HepG2 (cell line): ENCODE results near the gene RILP. TPM values are rescaled to one million over a fixed set of nuclear protein-coding genes. Genes with fewer than 3 reads are reported as not detected.

Source experiments
- ATAC-seq: fragments of 200-7000 bp; cut with Tn5 transposase; 3 replicates; pipeline ENCODE4 v1.9.1; 2020; ENCODE audit warnings: mild to moderate bottlenecking, moderate library complexity
- BruUV-seq: library from RNA; stranded (reverse); fragments of 400-500 nt; replicated peaks from 2 replicates; lab custom pipeline; 2021; lab: Mats Ljungman, UMichigan
- CTCF ChIA-PET: fragments of 300-600 bp; formaldehyde crosslinking; extraction: SDS; loops from one replicate; lab custom pipeline; 2021; ENCODE audit warnings: low total read pairs, inconsistent platforms, low intra/inter-chr PET ratio; lab: Yijun Ruan, JAX
- POLR2A ChIA-PET: fragments of 350-600 bp; sonication (Branson Sonifier 250); formaldehyde crosslinking; loops from one replicate; lab custom pipeline; 2020; ENCODE audit warnings: antibody characterized with exemption, inconsistent platforms; lab: Yijun Ruan, JAX
- DNase-seq: peaks from one replicate; pipeline ENCODE4 v3.0.0-alpha.2; 2015; ENCODE audit warnings: low spot score
- FAIRE-seq: peaks from 3 replicates; lab custom pipeline; 2011; peaks lifted over from hg19 to GRCh38; lab: Jason Lieb, UNC
- H2AFZ ChIP-seq: one replicate; pipeline ENCODE4 v1.6.1; 2011; ENCODE audit warnings: low read length, inconsistent platforms
- H3K27ac ChIP-seq: fragments of 300-600 bp; 3 replicates; pipeline ENCODE4 v1.8.0; 2011; ENCODE audit warnings: mixed run types, mild to moderate bottlenecking, mixed read lengths, low read length, inconsistent platforms; ENCODE audit not compliant: insufficient read depth; ENCODE audit errors: extremely low read length
- H3K27me3 ChIP-seq, 2 experiments: fragments of 200-600 bp in 1 of 2; 2 replicates in 1 of 2; 3 replicates in 1 of 2; pipeline versions ENCODE4 v1.6.0 to v1.8.0; 2011; ENCODE audit warnings: low read length in 2 of 2, mild to moderate bottlenecking in 2 of 2, moderate library complexity in 2 of 2, inconsistent platforms in 1 of 2; ENCODE audit not compliant: insufficient read depth in 2 of 2, control insufficient read depth in 1 of 2
- H3K36me3 ChIP-seq, 2 experiments: fragments of 200-600 bp in 1 of 2; replicated peaks in 1 of 2; 2 replicates in 1 of 2; 3 replicates in 1 of 2; pipeline versions ENCODE4 v1.5.1 to v1.8.0; 2011; ENCODE audit warnings: low read length in 2 of 2, inconsistent platforms in 1 of 2; ENCODE audit not compliant: insufficient read depth in 2 of 2, control insufficient read depth in 1 of 2
- H3K4me1 ChIP-seq: 2 replicates; pipeline ENCODE4 v1.5.1; 2012; ENCODE audit warnings: low read length, inconsistent platforms; ENCODE audit not compliant: insufficient read depth
- H3K4me2 ChIP-seq: 2 replicates; pipeline ENCODE4 v1.6.0; 2011; ENCODE audit warnings: low read depth, low read length, inconsistent platforms
- H3K4me3 ChIP-seq, 3 experiments: fragments of 200-600 bp in 1 of 3; sonication (generic), shearing (Covaris generic) in 1 of 3; replicated peaks in 1 of 3; 2 replicates each; pipeline ENCODE4 v1.5.1; 2011 to 2016; ENCODE audit warnings: low read length in 3 of 3, inconsistent platforms in 2 of 3, low read depth in 2 of 3, mild to moderate bottlenecking in 2 of 3, control low read depth in 1 of 3, mixed read lengths in 1 of 3; ENCODE audit not compliant: insufficient read depth in 1 of 3
- H3K79me2 ChIP-seq: one replicate; pipeline ENCODE4 v1.6.1; 2011; ENCODE audit warnings: low read length, inconsistent platforms; ENCODE audit not compliant: insufficient read depth
- H3K9ac ChIP-seq: 2 replicates; pipeline ENCODE4 v1.6.0; 2011; ENCODE audit warnings: mild to moderate bottlenecking, low read depth, low read length, inconsistent platforms; ENCODE audit not compliant: insufficient read depth
- H3K9me3 ChIP-seq: 2 replicates; pipeline ENCODE4 v1.5.1; 2012; ENCODE audit warnings: mild to moderate bottlenecking, low read length
- H4K20me1 ChIP-seq: 2 replicates; pipeline ENCODE4 v1.6.0; 2011; ENCODE audit warnings: inconsistent platforms, mild to moderate bottlenecking, low read length, moderate library complexity; ENCODE audit not compliant: insufficient read depth
- DNMT1 ChIP-seq: sonication (generic); formaldehyde crosslinking; IDR thresholded peaks from 2 replicates; pipeline ENCODE4 v1.5.1; 2020; ENCODE audit warnings: mild to moderate bottlenecking, missing genetic modification reagents
- HNRNPK ChIP-seq: fragments of 200-400 bp; formaldehyde crosslinking; IDR thresholded peaks from 2 replicates; pipeline ENCODE4 v1.6.1; 2018; ENCODE audit warnings: low read length, low read depth, moderate library complexity, mild to moderate bottlenecking; ENCODE audit not compliant: poor library complexity, severe bottlenecking
- MBNL3 ChIP-seq: fragments of 250-450 bp; sonication (Bioruptor Pico); conservative IDR thresholded peaks from 2 replicates; pipeline ENCODE4 v1.8.0; 2022; ENCODE audit warnings: mild to moderate bottlenecking, inconsistent platforms
- NR2F2 ChIP-seq: IDR thresholded peaks from 2 replicates; pipeline ENCODE4 v1.6.1; 2012; ENCODE audit warnings: low read depth, inconsistent platforms, borderline replicate concordance
- RARA ChIP-seq: IDR thresholded peaks from 2 replicates; pipeline ENCODE4 v1.6.1; 2016; ENCODE audit warnings: missing genetic modification reagents, missing compliant biosample characterization
- SMAD3 ChIP-seq: sonication (generic); formaldehyde crosslinking; IDR thresholded peaks from 2 replicates; pipeline ENCODE4 v1.4.0; 2020; ENCODE audit warnings: missing genetic modification reagents
- ZBTB37 ChIP-seq: sonication (generic); formaldehyde crosslinking; IDR thresholded peaks from 2 replicates; pipeline ENCODE4 v1.4.0; 2020; ENCODE audit warnings: mild to moderate bottlenecking, missing genetic modification reagents
- ZBTB42 ChIP-seq: sonication (generic); formaldehyde crosslinking; IDR thresholded peaks from 2 replicates; pipeline ENCODE4 v1.5.0; 2020; ENCODE audit warnings: mild to moderate bottlenecking, missing genetic modification reagents
- ZNF101 ChIP-seq: sonication (generic); formaldehyde crosslinking; IDR thresholded peaks from 2 replicates; pipeline ENCODE4 v1.4.0; 2020; ENCODE audit warnings: mild to moderate bottlenecking, low read depth, missing genetic modification reagents, borderline replicate concordance
- ZNF264 ChIP-seq: sonication (generic); formaldehyde crosslinking; IDR thresholded peaks from 2 replicates; pipeline ENCODE4 v1.4.0; 2020; ENCODE audit warnings: missing genetic modification reagents
- ZNF782 ChIP-seq: sonication (generic); formaldehyde crosslinking; IDR thresholded peaks from 2 replicates; pipeline ENCODE4 v1.4.0; 2020; ENCODE audit warnings: missing genetic modification reagents, mild to moderate bottlenecking, borderline replicate concordance
- WGBS: methylation state at CpG from one replicate; pipeline ENCODE4 v1.1.6; 2017; ENCODE audit warnings: low lambda C conversion rate; 5-methylcytosine and 5-hydroxymethylcytosine counted together
- in situ Hi-C: cut with HindIII; loops from 2 replicates; pipeline ENCODE4 v1.10.0; 2017; ENCODE audit warnings: low pct_unique_long_range_greater_than_20kb; ENCODE audit not compliant: extremely low pct_ligation_motif_present
- intact Hi-C: fragments of 100-400 bp; cut with micrococcal nuclease; formaldehyde crosslinking; loops from one replicate; pipeline ENCODE4 v1.10.0; 2022; ENCODE audit not compliant: unreplicated experiment
- polyA plus RNA-seq, 8 experiments: library from polyadenylated mRNA; depleted of rRNA in 3 of 8; stranded (reverse) in 7 of 8; unstranded in 1 of 8; fragments of >200 nt; fragmentation: Illumina TruSeq in 4 of 8; extraction: Trizol in 4 of 8; gene quantifications; 2 replicates each; pipeline versions ENCODE4 v1.2.1 to v1.2.3, GENCODE V29; 2011 to 2016; ENCODE audit warnings: low read depth in 4 of 8, missing spikeins in 1 of 8, mixed read lengths in 1 of 8; ENCODE audit not compliant: insufficient read depth in 1 of 8
- total RNA-seq, 5 experiments: library from RNA; depleted of rRNA; stranded (reverse); fragments of >200 nt; fragmentation: Illumina TruSeq; extraction: Trizol; gene quantifications; 2 replicates each; pipeline ENCODE4 v1.2.3, GENCODE V29; 2016; ENCODE audit warnings: low read depth in 1 of 5
- TF ChIP-seq, protein P1 (sequence below): sonication (generic); formaldehyde crosslinking; IDR thresholded peaks from 2 replicates; pipeline ENCODE4 v1.5.0; 2020; ENCODE audit warnings: missing genetic modification reagents
- TF ChIP-seq, protein P2 (sequence below): fragments of 450-650 bp; IDR thresholded peaks from 2 replicates; pipeline ENCODE4 v1.6.1; 2017

Gene RILP
- total and polyA plus RNA-seq, 2 of the 13 experiments (the other 11 are each of a cell fraction or from before 2014, with no cell fraction given), result 6.6 to 8.1 TPM

DNA sequence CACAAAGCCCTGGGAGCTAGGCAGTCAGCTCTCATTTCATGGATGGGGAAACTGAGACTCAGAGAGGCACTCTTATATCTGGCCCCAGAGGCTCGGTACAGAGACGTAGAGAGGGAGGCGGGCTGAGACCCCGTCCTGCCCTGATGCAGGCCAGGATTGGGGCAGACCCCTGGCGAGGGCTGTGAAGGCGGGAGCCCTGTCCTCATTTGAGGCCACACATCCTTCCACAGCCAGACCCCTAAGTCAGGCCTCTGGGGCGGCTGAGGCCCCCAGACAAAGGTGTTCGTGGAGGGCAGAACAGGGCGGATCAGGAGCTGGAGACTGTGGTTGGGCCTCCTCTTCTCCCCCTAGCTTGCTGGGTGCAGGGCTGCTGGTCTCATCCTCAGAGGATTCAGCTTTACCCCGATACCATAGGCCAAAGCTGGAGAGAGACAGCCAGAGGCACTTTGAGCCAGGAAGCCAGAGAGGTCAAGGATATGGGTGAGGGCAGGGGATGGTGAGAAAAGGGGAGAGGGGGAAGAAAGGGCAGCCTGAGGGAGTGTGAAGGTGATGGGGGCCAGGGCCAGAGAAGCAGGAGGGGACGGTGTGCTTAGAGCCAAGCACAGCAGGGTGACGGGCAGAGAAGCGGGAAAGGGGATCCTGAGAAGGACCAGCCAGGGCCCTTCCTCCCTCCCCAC, 3.3 kb downstream of the RILP start:
- H2AFZ ChIP-seq, result no peak overlapping the region
- 82% methylated on average over 8 of the region's 13 CpGs for WGBS

More for the DNA sequence above, 3.3 kb downstream of the RILP start:
- ATAC-seq, result no peak
- in situ Hi-C loops (no loop called here), intact Hi-C loops (no loop called here)
- Histone ChIP-seq H3K79me2 (no peaks in the 10 kb centered on the region), H3K9ac (no peak overlapping the region), H3K27ac (no peak overlapping the region), H4K20me1 (peaks cover 6% of the 10 kb centered on the region; the same call in 1 of the 2 replicates), H3K9me3 (no peaks in the 10 kb centered on the region), H3K27me3 (peaks cover 0 to 5% of the 10 kb centered on the region in 2 experiments; a peak in 1 of 5 replicates), H3K4me1 (peaks cover 61% of the 10 kb centered on the region), H3K4me3 (no peak overlapping the region), H3K4me2 (no peak overlapping the region), H3K36me3 (peaks cover 8% of the 10 kb centered on the region in 2 experiments; a peak in 4 of 5 replicates)
- POLR2A ChIA-PET, result no interaction called here
- DNase-seq, result no peak
- no TSS peak for BruUV-seq
- no peak for FAIRE-seq
- TF ChIP-seq ZNF264 (CRISPR knock-in tag), result no peak
- TF ChIP-seq DNMT1 (CRISPR knock-in tag), result no peak
- TF ChIP-seq ZNF782, result no peak
- TF ChIP-seq, protein P1, sequence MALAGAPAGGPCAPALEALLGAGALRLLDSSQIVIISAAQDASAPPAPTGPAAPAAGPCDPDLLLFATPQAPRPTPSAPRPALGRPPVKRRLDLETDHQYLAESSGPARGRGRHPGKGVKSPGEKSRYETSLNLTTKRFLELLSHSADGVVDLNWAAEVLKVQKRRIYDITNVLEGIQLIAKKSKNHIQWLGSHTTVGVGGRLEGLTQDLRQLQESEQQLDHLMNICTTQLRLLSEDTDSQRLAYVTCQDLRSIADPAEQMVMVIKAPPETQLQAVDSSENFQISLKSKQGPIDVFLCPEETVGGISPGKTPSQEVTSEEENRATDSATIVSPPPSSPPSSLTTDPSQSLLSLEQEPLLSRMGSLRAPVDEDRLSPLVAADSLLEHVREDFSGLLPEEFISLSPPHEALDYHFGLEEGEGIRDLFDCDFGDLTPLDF (CRISPR knock-in tag), result no peak
- TF ChIP-seq, protein P2, sequence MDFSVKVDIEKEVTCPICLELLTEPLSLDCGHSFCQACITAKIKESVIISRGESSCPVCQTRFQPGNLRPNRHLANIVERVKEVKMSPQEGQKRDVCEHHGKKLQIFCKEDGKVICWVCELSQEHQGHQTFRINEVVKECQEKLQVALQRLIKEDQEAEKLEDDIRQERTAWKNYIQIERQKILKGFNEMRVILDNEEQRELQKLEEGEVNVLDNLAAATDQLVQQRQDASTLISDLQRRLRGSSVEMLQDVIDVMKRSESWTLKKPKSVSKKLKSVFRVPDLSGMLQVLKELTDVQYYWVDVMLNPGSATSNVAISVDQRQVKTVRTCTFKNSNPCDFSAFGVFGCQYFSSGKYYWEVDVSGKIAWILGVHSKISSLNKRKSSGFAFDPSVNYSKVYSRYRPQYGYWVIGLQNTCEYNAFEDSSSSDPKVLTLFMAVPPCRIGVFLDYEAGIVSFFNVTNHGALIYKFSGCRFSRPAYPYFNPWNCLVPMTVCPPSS, result no peak
- no peak for TF ChIP-seq ZNF101 (CRISPR knock-in tag)
- no peak for TF ChIP-seq MBNL3 (CRISPR knock-in tag)
- no peak for TF ChIP-seq ZBTB37
- no peak for TF ChIP-seq NR2F2
- no peak for TF ChIP-seq SMAD3 (CRISPR knock-in tag)
- no peak for TF ChIP-seq RARA
- no peak for TF ChIP-seq ZBTB42
- no peak for TF ChIP-seq HNRNPK
- CTCF ChIA-PET, result no interaction called here
